H9 (cell line): Measurements from ENCODE around the gene TNFAIP2. TPM values are rescaled to one million over a fixed set of nuclear protein-coding genes. Genes with fewer than 3 reads are reported as not detected.

ENCODE experiments used
- DNase-seq: peaks from one replicate; pipeline ENCODE4 v3.0.0-alpha.2; 2017
- H2AFZ ChIP-seq: one replicate; pipeline ENCODE4 v1.6.1; 2013; ENCODE audit warnings: mild to moderate bottlenecking, low read length, control low read depth, moderate library complexity
- H2AK5ac ChIP-seq: 2 replicates; pipeline ENCODE4 v1.6.1; 2013; ENCODE audit warnings: low read length, control low read depth, mixed read lengths; ENCODE audit not compliant: insufficient read length
- H2BK120ac ChIP-seq: one replicate; pipeline ENCODE4 v1.6.1; 2013; ENCODE audit warnings: low read depth, mild to moderate bottlenecking, low read length, control low read depth, inconsistent platforms; ENCODE audit not compliant: poor library complexity, severe bottlenecking
- H2BK12ac ChIP-seq: 2 replicates; pipeline ENCODE4 v1.6.1; 2013; ENCODE audit warnings: low read length, control low read depth, mixed read lengths, low read depth; ENCODE audit not compliant: insufficient read length
- H2BK15ac ChIP-seq: 2 replicates; pipeline ENCODE4 v1.6.1; 2013; ENCODE audit warnings: low read depth, low read length, control low read depth
- H2BK20ac ChIP-seq: one replicate; pipeline ENCODE4 v1.6.1; 2013; ENCODE audit warnings: low read depth, mild to moderate bottlenecking, low read length, control low read depth, inconsistent platforms; ENCODE audit not compliant: poor library complexity, severe bottlenecking
- H2BK5ac ChIP-seq: 2 replicates; pipeline ENCODE4 v1.6.1; 2013; ENCODE audit warnings: low read length, control low read depth, mixed read lengths; ENCODE audit not compliant: insufficient read length
- H3K14ac ChIP-seq: 2 replicates; pipeline ENCODE4 v1.6.1; 2013; ENCODE audit warnings: low read length, control low read depth; ENCODE audit not compliant: insufficient read depth
- H3K18ac ChIP-seq: 2 replicates; pipeline ENCODE4 v1.6.1; 2013; ENCODE audit warnings: low read depth, mild to moderate bottlenecking, mixed read lengths, low read length, control low read depth; ENCODE audit not compliant: insufficient read length
- H3K23ac ChIP-seq: 2 replicates; pipeline ENCODE4 v1.6.1; 2013; ENCODE audit warnings: low read length, control low read depth, mixed read lengths, low read depth; ENCODE audit not compliant: insufficient read length
- H3K23me2 ChIP-seq: 2 replicates; pipeline ENCODE4 v1.6.1; 2013; ENCODE audit warnings: low read depth, mild to moderate bottlenecking, mixed read lengths, low read length, control low read depth; ENCODE audit not compliant: insufficient read length, poor library complexity, severe bottlenecking
- H3K27ac ChIP-seq: 2 replicates; pipeline ENCODE4 v1.5.1; 2013; ENCODE audit warnings: low read length, control low read depth, mixed read lengths, low read depth; ENCODE audit not compliant: insufficient read length
- H3K27me3 ChIP-seq: 2 replicates; pipeline ENCODE4 v1.6.1; 2013; ENCODE audit warnings: low read length, control low read depth, inconsistent platforms; ENCODE audit not compliant: insufficient read depth
- H3K4ac ChIP-seq: 2 replicates; pipeline ENCODE4 v1.6.1; 2013; ENCODE audit warnings: low read depth, mild to moderate bottlenecking, control low read depth, inconsistent platforms, low read length, moderate library complexity
- H3K4me1 ChIP-seq: 2 replicates; pipeline ENCODE4 v1.6.1; 2013; ENCODE audit warnings: low read length, control low read depth, inconsistent platforms; ENCODE audit not compliant: insufficient read depth
- H3K4me2 ChIP-seq: 2 replicates; pipeline ENCODE4 v1.6.1; 2013; ENCODE audit warnings: low read length, control low read depth, mixed read lengths; ENCODE audit not compliant: insufficient read length, insufficient read depth
- H3K56ac ChIP-seq: 2 replicates; pipeline ENCODE4 v1.6.1; 2013; ENCODE audit warnings: low read depth, mild to moderate bottlenecking, mixed read lengths, low read length, control low read depth; ENCODE audit not compliant: insufficient read length
- H3K79me1 ChIP-seq: 2 replicates; pipeline ENCODE4 v1.6.1; 2013; ENCODE audit warnings: low read depth, mild to moderate bottlenecking, moderate library complexity, low read length, control low read depth, inconsistent platforms; ENCODE audit not compliant: insufficient read depth, poor library complexity, severe bottlenecking
- H3K79me2 ChIP-seq: 2 replicates; pipeline ENCODE4 v1.6.1; 2013; ENCODE audit warnings: low read length, control low read depth, inconsistent platforms; ENCODE audit not compliant: insufficient read depth
- H3K9ac ChIP-seq: 2 replicates; pipeline ENCODE4 v1.6.1; 2013; ENCODE audit warnings: low read length, control low read depth, mixed read lengths; ENCODE audit not compliant: insufficient read length; ENCODE audit errors: extremely low read depth
- H3K9me3 ChIP-seq: one replicate; pipeline ENCODE4 v1.6.1; 2013; ENCODE audit warnings: low read depth, low read length, inconsistent platforms; ENCODE audit not compliant: control insufficient read depth
- H3T11ph ChIP-seq: one replicate; pipeline ENCODE4 v1.6.1; 2013; ENCODE audit warnings: mild to moderate bottlenecking, low read length, control low read depth, inconsistent platforms
- H4K20me1 ChIP-seq: one replicate; pipeline ENCODE4 v1.6.1; 2013; ENCODE audit not compliant: control insufficient read depth, insufficient read length, insufficient read depth
- H4K5ac ChIP-seq: 2 replicates; pipeline ENCODE4 v1.6.1; 2013; ENCODE audit warnings: low read depth, mild to moderate bottlenecking, mixed read lengths, low read length, control low read depth; ENCODE audit not compliant: insufficient read length
- H4K8ac ChIP-seq: replicated peaks from 2 replicates; pipeline ENCODE4 v1.6.1; 2013; ENCODE audit warnings: low read length, control low read depth, mixed read lengths, low read depth; ENCODE audit not compliant: insufficient read length
- H4K91ac ChIP-seq: 2 replicates; pipeline ENCODE4 v1.6.1; 2013; ENCODE audit warnings: low read depth, mild to moderate bottlenecking, moderate library complexity, mixed read lengths, low read length, control low read depth; ENCODE audit not compliant: insufficient read length
- H3K27ac Mint-ChIP-seq, 3 experiments: 2 replicates in 2 of 3; 3 replicates in 1 of 3; pipeline ENCODE4 v1.8.0; 2020 to 2021; ENCODE audit warnings: mixed read lengths in 3 of 3, mild to moderate bottlenecking in 1 of 3, moderate library complexity in 1 of 3
- H3K27me3 Mint-ChIP-seq: 2 replicates; pipeline ENCODE4 v1.8.0; 2021; ENCODE audit warnings: low read depth, mild to moderate bottlenecking, moderate library complexity, mixed read lengths
- H3K36me3 Mint-ChIP-seq, 3 experiments: 2 replicates in 2 of 3; 3 replicates in 1 of 3; pipeline ENCODE4 v1.8.0; 2020 to 2021; ENCODE audit warnings: low read depth in 3 of 3, mixed read lengths in 3 of 3; ENCODE audit not compliant: insufficient read depth in 1 of 3
- H3K4me1 Mint-ChIP-seq, 2 experiments: 2 replicates each; pipeline ENCODE4 v1.8.0; 2020; ENCODE audit warnings: mixed read lengths in 2 of 2
- H3K4me3 Mint-ChIP-seq, 2 experiments: 2 replicates in 1 of 2; 3 replicates in 1 of 2; pipeline ENCODE4 v1.8.0; 2020 to 2021; ENCODE audit warnings: mild to moderate bottlenecking in 2 of 2, mixed read lengths in 2 of 2, moderate library complexity in 1 of 2
- H3K9me3 Mint-ChIP-seq, 2 experiments: 2 replicates in 1 of 2; 3 replicates in 1 of 2; pipeline ENCODE4 v1.8.0; 2020; ENCODE audit warnings: mild to moderate bottlenecking in 2 of 2, mixed read lengths in 2 of 2, moderate library complexity in 1 of 2
- WGBS: extraction: QIAGEN DNeasy Blood & Tissue Kit; methylation state at CpG from one replicate; pipeline ENCODE4 v1.1.7; 2013; ENCODE audit warnings: missing lambda C conversion rate, low lambda C conversion rate, mixed read lengths; ENCODE audit not compliant: insufficient read length; ENCODE audit errors: extremely low coverage; 5-methylcytosine and 5-hydroxymethylcytosine counted together
- total RNA-seq: library from RNA; stranded (reverse); gene quantifications from 2 replicates; pipeline ENCODE4 v1.2.1, GENCODE V29; 2021
- TF ChIP-seq, protein P1 (sequence below): fragments of 200-600 bp; sonication (generic); conservative IDR thresholded peaks from 3 replicates; pipeline ENCODE4 v1.8.0; 2021; ENCODE audit warnings: antibody characterized with exemption, mild to moderate bottlenecking

Gene TNFAIP2
- total RNA-seq, 1 experiment from 2014 or later = 29.3 TPM

DNA sequence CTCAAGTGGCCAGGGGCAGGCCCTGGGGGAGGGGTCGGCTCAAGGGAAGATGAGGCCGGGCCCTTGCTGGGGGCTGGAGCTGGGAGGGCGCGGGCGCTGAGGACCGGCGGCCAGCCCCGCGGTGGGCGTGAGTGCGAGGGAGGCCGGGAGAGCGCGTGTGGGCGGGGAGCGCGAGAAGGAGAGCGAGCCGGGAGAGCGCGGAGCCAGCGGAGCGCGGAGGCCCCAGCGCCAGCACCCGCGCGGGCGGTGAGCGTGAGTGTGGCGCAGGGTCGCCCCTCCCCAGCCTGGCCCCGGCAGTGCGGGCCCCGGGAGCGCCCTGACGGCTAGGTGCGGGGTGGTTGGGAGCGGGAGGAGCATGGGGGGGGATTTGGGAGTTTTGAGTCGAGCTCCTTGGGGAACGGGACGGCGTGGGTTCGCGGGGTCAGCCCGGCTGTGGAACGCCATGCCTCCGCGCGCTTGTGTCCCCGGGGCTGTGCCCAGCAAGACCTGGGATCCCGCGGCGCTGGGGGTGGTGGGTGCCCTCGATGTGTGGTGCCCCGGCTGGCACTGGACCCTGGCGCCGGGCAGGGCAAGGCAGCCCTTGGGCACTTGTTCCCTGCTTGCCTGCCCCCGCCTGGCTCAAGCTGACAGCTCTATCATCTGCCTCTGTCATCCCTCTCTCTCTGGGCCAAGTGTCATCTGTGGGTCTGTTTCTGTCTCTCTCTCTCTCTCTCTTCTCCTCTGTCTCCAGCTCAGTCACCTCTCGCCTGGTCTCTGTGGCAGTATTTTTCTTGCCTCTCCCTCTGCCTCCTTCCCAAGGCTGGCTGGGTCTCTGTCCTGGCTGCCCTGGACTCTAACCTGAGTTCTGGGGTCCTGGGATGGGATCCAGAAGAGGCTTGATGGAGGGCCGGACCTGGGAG lies 39.0 kb upstream of the TNFAIP2 start, which contains the start of gene LBHD2:
Gene LBHD2, plus strand, starts transcription at position 190 of the 899 bp plus-strand sequence. CDS start 1,803 bp downstream, outside the sequence.
- H3K79me1 ChIP-seq = no peaks in the 10 kb centered on the region
- no peak within 1 kb of the TSS for H2BK15ac ChIP-seq
- Mint-ChIP-seq H3K4me1 (peaks cover 2 to 8% of the 10 kb centered on the region in 2 experiments; a peak in 2 of 4 replicates), H3K36me3 (no peaks in the 10 kb centered on the region), H3K9me3 (no peaks in the 10 kb centered on the region), H3K4me3 (peak within 1 kb of the TSS; percentile 30 to 63), H3K27me3 (peaks cover 8% of the 10 kb centered on the region), H3K27ac (no peak within 1 kb of the TSS; a peak in 1 of 7 replicates)
- H2BK20ac ChIP-seq = no peak within 1 kb of the TSS
- H4K8ac ChIP-seq = no peak within 1 kb of the TSS
- peak within 1 kb of the TSS; percentile 33 for H3K4me2 ChIP-seq
- H3K27me3 ChIP-seq = peaks cover 1% of the 10 kb centered on the region; the same call in 1 of the 2 replicates
- TF ChIP-seq, protein P1, sequence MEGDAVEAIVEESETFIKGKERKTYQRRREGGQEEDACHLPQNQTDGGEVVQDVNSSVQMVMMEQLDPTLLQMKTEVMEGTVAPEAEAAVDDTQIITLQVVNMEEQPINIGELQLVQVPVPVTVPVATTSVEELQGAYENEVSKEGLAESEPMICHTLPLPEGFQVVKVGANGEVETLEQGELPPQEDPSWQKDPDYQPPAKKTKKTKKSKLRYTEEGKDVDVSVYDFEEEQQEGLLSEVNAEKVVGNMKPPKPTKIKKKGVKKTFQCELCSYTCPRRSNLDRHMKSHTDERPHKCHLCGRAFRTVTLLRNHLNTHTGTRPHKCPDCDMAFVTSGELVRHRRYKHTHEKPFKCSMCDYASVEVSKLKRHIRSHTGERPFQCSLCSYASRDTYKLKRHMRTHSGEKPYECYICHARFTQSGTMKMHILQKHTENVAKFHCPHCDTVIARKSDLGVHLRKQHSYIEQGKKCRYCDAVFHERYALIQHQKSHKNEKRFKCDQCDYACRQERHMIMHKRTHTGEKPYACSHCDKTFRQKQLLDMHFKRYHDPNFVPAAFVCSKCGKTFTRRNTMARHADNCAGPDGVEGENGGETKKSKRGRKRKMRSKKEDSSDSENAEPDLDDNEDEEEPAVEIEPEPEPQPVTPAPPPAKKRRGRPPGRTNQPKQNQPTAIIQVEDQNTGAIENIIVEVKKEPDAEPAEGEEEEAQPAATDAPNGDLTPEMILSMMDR = no peak
- no peaks in the 10 kb centered on the region for H3K79me2 ChIP-seq
- DNase-seq = peak; percentile 30
- H3K9ac ChIP-seq = no peak within 1 kb of the TSS
- no peak within 1 kb of the TSS for H2BK5ac ChIP-seq
- no peak within 1 kb of the TSS for H2AFZ ChIP-seq
- no peak within 1 kb of the TSS for H3K18ac ChIP-seq
- no CpG with 5 or more reads among the region's 61 CpGs for WGBS
- H3K4me1 ChIP-seq = no peaks in the 10 kb centered on the region
- no peak within 1 kb of the TSS for H3K23ac ChIP-seq
- H3K56ac ChIP-seq = no peak within 1 kb of the TSS
- H4K5ac ChIP-seq = no peak within 1 kb of the TSS
- H3K9me3 ChIP-seq = no peaks in the 10 kb centered on the region
- no peak within 1 kb of the TSS for H3K27ac ChIP-seq
- H3T11ph ChIP-seq = no peak within 1 kb of the TSS
- H2AK5ac ChIP-seq = no peak within 1 kb of the TSS
- H2BK12ac ChIP-seq = no peak within 1 kb of the TSS
- H4K91ac ChIP-seq = no peak within 1 kb of the TSS
- no peaks in the 10 kb centered on the region for H3K23me2 ChIP-seq
- H3K14ac ChIP-seq = no peak within 1 kb of the TSS
- H4K20me1 ChIP-seq = no peaks in the 10 kb centered on the region
- no peak within 1 kb of the TSS for H3K4ac ChIP-seq
- H2BK120ac ChIP-seq = no peak within 1 kb of the TSS
